ENCODE results near the gene TJP3. TPM values are rescaled to one million over a fixed set of nuclear protein-coding genes. Genes with fewer than 3 reads are reported as not detected.

Gene TJP3
- total RNA-seq, 1 experiment from 2014 or later: 1.6 TPM

- peaks cover 6% of the 10 kb centered on the region for H3K36me3 Mint-ChIP-seq (ENCODE audit: insufficient read depth, unreplicated experiment)
- no peak overlapping the region for H3K27ac Mint-ChIP-seq (ENCODE audit: low read depth, unreplicated experiment)
- no peak overlapping the region for H3K4me3 Mint-ChIP-seq (ENCODE audit: unreplicated experiment)
- intact Hi-C loops (cut with micrococcal nuclease): no loop called here
- ChIA-PET POLR2A (no interaction called here), CTCF (interaction anchor here (0.5 to 1.2 kb wide), 8 partner anchors 8 to 317 kb away, joined by 3 to 9 read pairs (median 3); partner anchors contain the start of gene MRPL54)
- H3K27me3 Mint-ChIP-seq (ENCODE audit: insufficient read depth, unreplicated experiment): no peaks in the 10 kb centered on the region
- H3K4me1 Mint-ChIP-seq (ENCODE audit: insufficient read depth, unreplicated experiment): no peaks in the 10 kb centered on the region
- no TSS peak for BruUV-seq (replicated peaks)
- no peak for TF ChIP-seq CTCF (IDR thresholded peaks at IDR 0.05; ENCODE audit: unreplicated experiment)
- DNase-seq (ENCODE audit: unreplicated experiment): no peak
- H3K9me3 Mint-ChIP-seq (ENCODE audit: unreplicated experiment): no peaks in the 10 kb centered on the region
Measured at GRCh38 chr19:3697671-3698385, 10.4 kb upstream of the TJP3 start.

- POLR2A ChIA-PET: interaction anchor here (0.6 to 2.0 kb wide), 3 partner anchors 63 to 271 kb away, joined by 3 to 7 read pairs (median 3); partner anchors contain the start of gene APBA3
- Mint-ChIP-seq H3K4me3 (ENCODE audit: unreplicated experiment) (peak overlapping the region; percentile 87), H3K27me3 (ENCODE audit: insufficient read depth, unreplicated experiment) (no peaks in the 10 kb centered on the region), H3K36me3 (ENCODE audit: insufficient read depth, unreplicated experiment) (peaks cover 6% of the 10 kb centered on the region), H3K27ac (ENCODE audit: low read depth, unreplicated experiment) (no peak overlapping the region), H3K4me1 (ENCODE audit: insufficient read depth, unreplicated experiment) (no peaks in the 10 kb centered on the region), H3K9me3 (ENCODE audit: unreplicated experiment) (no peaks in the 10 kb centered on the region)
- no peak for DNase-seq (ENCODE audit: unreplicated experiment)
- CTCF ChIA-PET: interaction anchor here (1.0 to 1.2 kb wide), 2 partner anchors 64 to 289 kb away, joined by 3 read pairs; partner anchors contain the start of gene MRPL54
- intact Hi-C loops (cut with micrococcal nuclease): no loop called here
- TF ChIP-seq CTCF (IDR thresholded peaks at IDR 0.05; ENCODE audit: unreplicated experiment): no peak
- BruUV-seq (replicated peaks): no TSS peak
Measured at GRCh38 chr19:3698386-3698950, 9.7 kb upstream of the TJP3 start.

GRCh38 chr19:3698974-3699740, 9.0 kb upstream of the TJP3 start:
- no peak for TF ChIP-seq CTCF (IDR thresholded peaks at IDR 0.05; ENCODE audit: unreplicated experiment)
- H3K4me1 Mint-ChIP-seq (ENCODE audit: insufficient read depth, unreplicated experiment): no peaks in the 10 kb centered on the region
- DNase-seq (ENCODE audit: unreplicated experiment): peak; percentile 37
- intact Hi-C loops (cut with micrococcal nuclease): no loop called here
- ChIA-PET CTCF (interaction anchor here (0.7 to 1.3 kb wide), 4 partner anchors 9 to 288 kb away, joined by 3 to 4 read pairs (median 3); partner anchors contain the start of gene MRPL54), POLR2A (interaction anchor here (0.6 to 2.0 kb wide), 5 partner anchors 10 to 270 kb away, joined by 3 to 7 read pairs (median 3); partner anchors contain the start of genes APBA3 and MRPL54)
- no peaks in the 10 kb centered on the region for H3K9me3 Mint-ChIP-seq (ENCODE audit: unreplicated experiment)
- H3K27me3 Mint-ChIP-seq (ENCODE audit: insufficient read depth, unreplicated experiment): no peaks in the 10 kb centered on the region
- H3K4me3 Mint-ChIP-seq (ENCODE audit: unreplicated experiment): peak overlapping the region; percentile 87
- BruUV-seq (replicated peaks): no TSS peak
- H3K27ac Mint-ChIP-seq (ENCODE audit: low read depth, unreplicated experiment): peak overlapping the region; percentile 35
- H3K36me3 Mint-ChIP-seq (ENCODE audit: insufficient read depth, unreplicated experiment): peaks cover 6% of the 10 kb centered on the region
